Peyer's patch (tissue), 4 donors: ENCODE results near the gene ADAMTS18.

Source experiments
- CTCF ChIP-seq, 6 experiments: fragments of 450-650 bp in 4 of 6; fragments of 200-600 bp in 2 of 6; sonication (generic) in 1 of 6; IDR thresholded peaks; one replicate each; pipeline ENCODE4 v1.5.1; 2017 to 2019; ENCODE audit warnings: antibody characterized with exemption in 6 of 6, mild to moderate bottlenecking in 3 of 6, moderate library complexity in 1 of 6
- POLR2A ChIP-seq, 2 donors: fragments of 450-650 bp; IDR thresholded peaks; one replicate each; pipeline ENCODE4 v1.5.1; 2017; ENCODE audit warnings: antibody characterized with exemption in 2 of 2, mild to moderate bottlenecking in 2 of 2, moderate library complexity in 2 of 2

- no peak for TF ChIP-seq CTCF (IDR thresholded peaks at IDR 0.05)
- TF ChIP-seq POLR2A (IDR thresholded peaks at IDR 0.05), result no peak
Measured at GRCh38 chr16:77302249-77302648, 132.6 kb downstream of the ADAMTS18 start.
